GM12892 (cell line): ENCODE results near the gene RUSC2.
A peak's percentile ranks its signal among the peaks of the same experiment; 100 is the strongest.
"Not testable (repeated sequence)": the region's sequence is repeated elsewhere in the genome, so short reads cannot be mapped to it uniquely, and the experiment has no call there.

ENCODE experiments used
- DNase-seq: peaks from one replicate; pipeline ENCODE4 v3.0.0; 2011; ENCODE audit not compliant: insufficient read length
- FAIRE-seq: peaks from 2 replicates; lab custom pipeline; 2011; peaks lifted over from hg19 to GRCh38; lab: Jason Lieb, UNC
- POLR2A ChIP-seq: IDR thresholded peaks from 2 replicates; pipeline ENCODE4 v1.6.1; 2011; ENCODE audit warnings: low read depth, low read length, control low read depth
- POLR2AphosphoS5 ChIP-seq: IDR thresholded peaks from 2 replicates; pipeline ENCODE4 v1.6.1; 2011; ENCODE audit warnings: low read depth, low read length, control low read depth
- TAF1 ChIP-seq: IDR thresholded peaks from 2 replicates; pipeline ENCODE4 v1.6.1; 2011; ENCODE audit warnings: low read depth, mild to moderate bottlenecking, control low read depth, low read length, borderline replicate concordance

Gene RUSC2

GRCh38 chr9:35481347-35481975 lies 8.4 kb upstream of the RUSC2 start:
- DNase-seq (no peak), FAIRE-seq (no peak)
- TF ChIP-seq POLR2A (no peak), POLR2AphosphoS5 (no peak), TAF1 (no peak)

GRCh38 chr9:35482071-35482470 lies 7.8 kb upstream of the RUSC2 start:
- FAIRE-seq: no peak
- no peak for DNase-seq
- TF ChIP-seq POLR2AphosphoS5 (no peak), POLR2A (no peak), TAF1 (no peak)

- no peak for FAIRE-seq
- TF ChIP-seq POLR2A (no peak), POLR2AphosphoS5 (no peak), TAF1 (no peak)
- no peak for DNase-seq
These were observed 5.5 kb upstream of the RUSC2 start for GRCh38 chr9:35484406-35484805.

GRCh38 chr9:35487081-35487480 lies 2.8 kb upstream of the RUSC2 start:
- TF ChIP-seq POLR2A (no peak), TAF1 (no peak)
- DNase-seq (no peak), FAIRE-seq (no peak)

GRCh38 chr9:35488021-35488420 lies 1.9 kb upstream of the RUSC2 start:
- no peak for DNase-seq
- no peak for FAIRE-seq
- TF ChIP-seq TAF1: no peak
- no peak for TF ChIP-seq POLR2A
- no peak for TF ChIP-seq POLR2AphosphoS5

GRCh38 chr9:35488566-35489312 lies 1.2 kb upstream of the RUSC2 start:
- TF ChIP-seq TAF1 (no peak), POLR2AphosphoS5 (no peak)
- DNase-seq: no peak
- FAIRE-seq: no peak

GRCh38 chr9:35490155-35490909 lies 421 bp downstream of the RUSC2 start:
- no peak for TF ChIP-seq POLR2AphosphoS5
- TF ChIP-seq TAF1: no peak
- no peak for TF ChIP-seq POLR2A
- no peak for FAIRE-seq
- peak; percentile 7 for DNase-seq

- TF ChIP-seq POLR2A: no peak
- TF ChIP-seq POLR2AphosphoS5: no peak
- TF ChIP-seq TAF1: no peak
- FAIRE-seq (no peak), DNase-seq (no peak)
These were observed 1.1 kb downstream of the RUSC2 start for GRCh38 chr9:35490910-35491465.

GRCh38 chr9:35493119-35493518 lies 3.2 kb downstream of the RUSC2 start:
- not testable (repeated sequence) for FAIRE-seq, DNase-seq

GRCh38 chr9:35495984-35496383 lies 6.1 kb downstream of the RUSC2 start:
- TF ChIP-seq POLR2A (no peak), POLR2AphosphoS5 (no peak), TAF1 (no peak)
- no peak for DNase-seq
- FAIRE-seq: no peak

- DNase-seq, FAIRE-seq: not testable (repeated sequence)
These were observed 8.3 kb downstream of the RUSC2 start for GRCh38 chr9:35498245-35498644.
